NCI-H128 (cell line): ENCODE measurements around the gene IFT74.

Experiments used
- DNase-seq: peaks from one replicate; lab custom pipeline; 2025; ENCODE audit not compliant: unreplicated experiment; lab: John Stamatoyannopoulos, UW

Gene IFT74

GRCh38 chr9:26973989-26974388, 17.8 kb downstream of the IFT74 start:
- no peak for DNase-seq

- no peak for DNase-seq
Observed at GRCh38 chr9:26974927-26975326, 18.7 kb downstream of the IFT74 start.

GRCh38 chr9:26975728-26976707, 19.8 kb downstream of the IFT74 start:
- peak; percentile 38 for DNase-seq

- DNase-seq: no peak
Observed at GRCh38 chr9:26983340-26983739, 27.1 kb downstream of the IFT74 start.

- no peak for DNase-seq
Observed at GRCh38 chr9:26995810-26996209, 39.6 kb downstream of the IFT74 start.

GRCh38 chr9:27003426-27004077, 47.3 kb downstream of the IFT74 start:
- no peak for DNase-seq

GRCh38 chr9:27005491-27005890, 49.3 kb downstream of the IFT74 start, which contains the start of gene LRRC19:
TSS of gene LRRC19 (minus strand) at chr9:27005672. CDS start at chr9:26999694, 5,978 bp downstream.
- no peak for DNase-seq

GRCh38 chr9:27019589-27019988, 63.4 kb downstream of the IFT74 start:
- no peak for DNase-seq

- DNase-seq: no peak
Observed at GRCh38 chr9:27022920-27023319, 66.7 kb downstream of the IFT74 start.

GRCh38 chr9:27029186-27029585, 73.0 kb downstream of the IFT74 start:
- DNase-seq: no peak

- DNase-seq: peak; percentile 2
Observed at GRCh38 chr9:27033815-27034403, 77.7 kb downstream of the IFT74 start.

- DNase-seq: no peak
Observed at GRCh38 chr9:27037499-27037898, 81.3 kb downstream of the IFT74 start.

- DNase-seq: no peak
Observed at GRCh38 chr9:27041746-27042145, 85.5 kb downstream of the IFT74 start.

GRCh38 chr9:27042476-27042875, 86.3 kb downstream of the IFT74 start:
- DNase-seq: no peak

GRCh38 chr9:27043176-27043575, 87.0 kb downstream of the IFT74 start:
- no peak for DNase-seq

GRCh38 chr9:27047136-27047535, 90.9 kb downstream of the IFT74 start:
- no peak for DNase-seq

GRCh38 chr9:27053369-27054022, 97.3 kb downstream of the IFT74 start:
- DNase-seq: no peak

GRCh38 chr9:27054125-27054524, 97.9 kb downstream of the IFT74 start:
- DNase-seq: no peak

GRCh38 chr9:27054841-27055240, 98.6 kb downstream of the IFT74 start:
- DNase-seq: no peak

- no peak for DNase-seq
Observed at GRCh38 chr9:27059412-27059811, 103.2 kb downstream of the IFT74 start.

- no peak for DNase-seq
Observed at GRCh38 chr9:27059907-27060306, 103.7 kb downstream of the IFT74 start.
